ENCODE measurements around the gene PLPP1.

PLPP1 gene

DNA sequence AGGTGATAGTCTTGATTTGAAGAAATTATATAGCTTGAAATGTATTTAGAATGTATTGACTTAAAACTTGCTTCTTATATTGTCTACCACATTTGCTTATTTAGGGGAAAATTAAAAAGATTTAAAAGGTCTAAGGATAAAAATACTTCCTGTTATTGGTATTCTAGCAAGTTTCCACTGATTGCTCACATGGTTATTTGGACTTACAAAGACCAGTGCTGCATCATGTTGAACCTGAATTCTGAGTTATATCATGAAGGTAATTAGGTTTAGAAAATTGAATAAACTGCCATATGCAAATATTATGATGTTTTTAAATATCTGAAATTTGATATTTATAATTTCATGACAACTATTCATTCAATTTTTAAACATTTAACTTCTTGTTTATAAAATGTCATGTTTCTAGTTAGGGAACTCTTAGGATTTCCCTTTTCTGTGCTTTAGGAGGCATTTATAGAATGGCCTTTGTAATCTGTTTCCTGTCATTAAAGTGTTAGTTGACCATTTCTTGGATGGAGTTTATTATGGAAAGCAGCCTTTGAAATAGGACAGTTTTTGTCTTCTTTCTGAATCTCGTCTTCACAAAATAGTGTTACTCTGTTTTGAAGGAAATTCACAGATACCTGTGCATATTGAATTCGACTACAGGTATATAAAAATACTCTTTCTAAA is 141.1 kb downstream of the PLPP1 start:
- DNase-seq: no peak

DNA sequence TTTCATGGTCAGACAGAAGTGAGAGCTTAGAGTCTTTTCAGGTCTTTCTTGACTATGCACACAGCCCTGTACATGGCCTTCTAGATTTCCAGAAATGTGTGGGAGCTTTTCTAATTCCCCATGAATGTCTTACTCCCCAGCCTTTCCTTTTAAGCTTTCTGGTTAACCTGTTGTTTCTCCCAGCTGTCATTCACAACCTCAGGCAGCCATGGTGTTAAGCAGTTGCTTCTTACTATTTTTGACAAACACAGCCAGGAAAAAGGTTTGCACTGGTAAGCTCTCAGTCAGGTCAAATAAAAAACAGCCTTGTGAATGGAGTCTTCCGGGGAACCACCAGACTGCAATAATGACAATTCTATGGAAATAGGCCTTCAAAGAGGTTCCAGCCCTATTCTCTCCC is 142.1 kb downstream of the PLPP1 start:
- DNase-seq: no peak

DNA sequence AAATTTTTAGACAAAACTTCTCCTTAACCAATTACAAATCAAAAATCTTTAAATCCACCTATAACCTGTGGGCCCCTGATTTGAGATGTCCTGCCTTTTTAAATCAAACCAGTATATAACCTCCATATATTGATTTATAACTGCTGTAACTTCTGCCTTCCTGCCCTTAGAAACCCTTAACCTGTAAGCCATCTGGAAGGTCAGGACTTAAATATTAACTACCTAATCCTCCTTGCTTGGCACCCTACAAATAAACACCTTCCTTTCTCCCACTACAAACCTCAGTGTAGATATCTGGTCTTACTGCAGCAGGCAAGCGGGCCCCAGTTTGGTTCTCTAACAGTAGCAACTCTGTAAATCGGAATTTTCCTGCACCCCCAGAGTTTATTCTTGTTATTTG is 143.1 kb downstream of the PLPP1 start:
- no peak for DNase-seq

DNA sequence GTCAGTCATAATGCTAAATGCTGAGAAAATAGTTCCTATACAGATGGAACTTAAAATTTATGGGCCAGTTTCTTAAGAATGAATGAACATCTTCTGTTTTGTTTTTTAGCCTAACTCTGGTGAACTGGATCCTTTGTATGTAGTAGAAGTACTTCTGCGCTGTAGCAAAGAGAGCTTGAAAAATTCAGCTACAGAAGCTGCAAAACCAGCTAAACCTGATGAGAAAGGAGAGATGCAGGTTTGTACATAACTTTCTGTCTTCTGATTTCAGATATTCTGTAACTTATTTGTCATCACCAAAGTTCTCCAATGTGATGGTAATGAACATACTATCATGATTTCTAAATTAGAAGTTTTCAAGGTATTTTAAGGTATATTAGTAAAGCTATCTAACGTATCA is 146.9 kb downstream of the PLPP1 start:
- DNase-seq: no peak

DNA sequence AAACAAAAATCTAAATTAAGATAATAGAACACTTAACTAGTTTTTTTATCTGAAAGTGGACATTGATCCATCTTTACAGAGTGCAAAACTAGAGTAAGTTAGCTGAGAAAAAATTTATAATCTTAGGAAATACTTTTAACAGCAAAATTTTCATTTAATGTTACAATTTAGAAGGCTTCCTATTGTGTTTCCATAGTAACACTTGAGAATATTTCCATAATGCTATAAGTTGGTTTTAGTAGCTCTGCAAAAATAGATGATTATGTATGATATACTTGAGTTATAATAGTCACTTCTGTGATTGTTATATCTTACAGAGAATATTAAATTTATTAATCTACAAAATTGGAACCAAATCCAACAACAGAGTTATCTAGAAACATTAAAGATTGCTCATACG is 148.4 kb downstream of the PLPP1 start:
- DNase-seq: no peak

DNA sequence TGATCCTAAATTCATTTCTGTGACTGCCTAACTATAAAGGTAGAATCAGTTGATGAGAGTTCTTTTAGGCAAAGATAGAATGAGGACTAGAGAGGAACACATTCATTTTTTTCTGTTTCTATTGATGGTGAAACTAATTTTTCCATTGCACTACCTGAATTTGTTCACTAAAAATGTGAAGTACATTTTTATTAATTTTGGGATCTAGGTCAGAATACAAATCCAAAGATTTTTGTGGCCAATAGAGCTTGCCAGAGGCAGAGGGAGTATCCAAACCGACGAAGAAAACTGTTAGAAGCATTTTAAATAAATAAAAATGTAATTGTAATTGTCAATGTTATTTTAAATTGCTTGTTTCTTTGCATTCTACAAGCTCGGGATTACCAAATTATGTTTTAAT is 148.9 kb downstream of the PLPP1 start:
- no peak for DNase-seq

DNA sequence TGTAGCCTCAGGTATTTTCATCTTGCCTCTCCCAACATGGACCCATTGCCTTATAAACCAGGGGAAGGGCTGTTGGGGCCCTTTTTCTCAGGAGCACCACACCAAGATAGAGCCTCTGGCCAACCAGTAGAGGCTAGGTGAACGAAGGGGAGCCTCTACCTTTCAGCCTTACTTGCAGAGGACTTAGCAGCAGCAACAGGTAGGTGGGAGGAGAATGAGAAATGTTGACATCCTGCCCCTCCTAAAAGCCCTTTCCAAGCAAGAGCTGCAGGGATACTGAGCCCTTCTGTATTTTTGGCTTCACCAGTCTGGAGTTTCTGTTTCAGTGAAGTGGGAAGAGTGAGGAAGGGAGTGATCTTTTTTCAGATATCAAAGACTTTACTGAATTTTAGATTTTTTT is 149.5 kb downstream of the PLPP1 start:
- DNase-seq: no peak

DNA sequence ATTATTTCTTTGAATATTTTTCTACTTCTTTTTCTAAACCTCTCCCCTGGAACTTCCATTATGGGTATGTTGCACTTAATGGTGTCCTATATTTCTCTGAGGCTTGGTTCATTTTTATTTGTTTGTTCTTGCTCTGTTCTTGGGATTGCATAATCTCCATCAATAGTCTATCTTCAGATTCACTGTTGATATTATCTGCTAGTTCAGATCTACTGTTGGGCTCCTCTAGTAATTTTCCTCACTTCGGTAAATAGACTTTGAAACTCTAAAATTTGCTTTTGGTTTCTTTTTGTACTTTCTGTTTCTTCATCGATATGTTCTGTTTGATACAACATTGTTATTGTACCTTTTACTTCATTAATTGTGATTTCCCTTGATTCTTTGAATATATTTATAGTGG is 150.7 kb downstream of the PLPP1 start:
- no peak for DNase-seq

DNA sequence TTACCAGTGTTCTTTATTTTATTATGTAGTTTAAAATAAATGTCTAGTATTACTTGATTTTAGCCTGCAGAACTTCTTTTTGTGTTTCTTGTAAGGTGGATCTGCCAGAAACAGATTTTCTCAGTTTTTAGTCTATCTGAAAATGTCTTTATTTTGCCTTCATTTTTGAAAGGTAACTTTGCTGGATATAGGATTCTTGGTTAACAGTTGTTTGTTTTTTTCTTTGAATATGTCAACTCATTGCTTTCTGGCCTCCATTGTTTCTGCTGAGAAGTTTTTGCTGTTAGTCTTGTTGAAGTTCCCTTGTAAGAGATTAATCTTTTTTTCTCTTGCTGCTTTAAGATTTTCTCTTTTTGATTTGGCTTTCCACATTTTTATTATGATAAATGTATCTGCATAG is 151.5 kb downstream of the PLPP1 start:
- no peak for DNase-seq

DNA sequence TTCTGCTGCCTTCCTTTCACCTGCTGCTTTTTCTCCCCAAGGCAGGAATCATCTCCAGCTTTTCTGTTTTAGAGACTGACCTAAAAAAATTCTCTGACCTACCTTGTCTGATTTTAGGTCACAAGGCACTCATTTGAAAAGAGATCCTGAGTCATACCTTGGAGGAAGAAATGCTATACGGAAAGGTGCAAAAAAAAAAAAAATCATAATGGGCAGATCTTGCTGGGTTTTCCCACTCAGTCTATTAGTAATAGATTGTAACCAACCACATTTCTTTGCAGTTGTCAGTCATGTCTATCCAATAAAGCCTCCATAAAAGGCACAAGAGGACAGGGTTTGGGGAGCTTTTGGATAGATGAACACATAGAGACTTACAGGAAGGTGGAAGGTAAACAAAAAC is 157.0 kb downstream of the PLPP1 start:
- no peak for DNase-seq

Data from activated CD8-positive, alpha-beta memory T cell treated with anti-CD3 and anti-CD28 coated beads, Interleukin-2, amount 50 U/mL, for 4 hours (primary cell).